Adrenal gland (tissue), 5 donors: Measurements from ENCODE around the gene MAP1B.

ENCODE experiments used
- CTCF ChIP-seq, 6 experiments: fragments of 450-650 bp in 4 of 6; fragments of 200-600 bp in 2 of 6; sonication (generic) in 1 of 6; IDR thresholded peaks; 1 replicate in 5 of 6; 2 replicates in 1 of 6; pipeline versions ENCODE4 v1.5.1 to v1.8.0; 2016 to 2021; ENCODE audit warnings: antibody characterized with exemption in 6 of 6, mild to moderate bottlenecking in 2 of 6, moderate library complexity in 1 of 6
- POLR2A ChIP-seq, 2 donors: fragments of 450-650 bp; IDR thresholded peaks; one replicate each; pipeline ENCODE4 v1.6.1; 2017; ENCODE audit warnings: antibody characterized with exemption in 2 of 2, mild to moderate bottlenecking in 2 of 2, moderate library complexity in 1 of 2
- donor health status: DM: no; HTN: no; CAD: no.

DNA sequence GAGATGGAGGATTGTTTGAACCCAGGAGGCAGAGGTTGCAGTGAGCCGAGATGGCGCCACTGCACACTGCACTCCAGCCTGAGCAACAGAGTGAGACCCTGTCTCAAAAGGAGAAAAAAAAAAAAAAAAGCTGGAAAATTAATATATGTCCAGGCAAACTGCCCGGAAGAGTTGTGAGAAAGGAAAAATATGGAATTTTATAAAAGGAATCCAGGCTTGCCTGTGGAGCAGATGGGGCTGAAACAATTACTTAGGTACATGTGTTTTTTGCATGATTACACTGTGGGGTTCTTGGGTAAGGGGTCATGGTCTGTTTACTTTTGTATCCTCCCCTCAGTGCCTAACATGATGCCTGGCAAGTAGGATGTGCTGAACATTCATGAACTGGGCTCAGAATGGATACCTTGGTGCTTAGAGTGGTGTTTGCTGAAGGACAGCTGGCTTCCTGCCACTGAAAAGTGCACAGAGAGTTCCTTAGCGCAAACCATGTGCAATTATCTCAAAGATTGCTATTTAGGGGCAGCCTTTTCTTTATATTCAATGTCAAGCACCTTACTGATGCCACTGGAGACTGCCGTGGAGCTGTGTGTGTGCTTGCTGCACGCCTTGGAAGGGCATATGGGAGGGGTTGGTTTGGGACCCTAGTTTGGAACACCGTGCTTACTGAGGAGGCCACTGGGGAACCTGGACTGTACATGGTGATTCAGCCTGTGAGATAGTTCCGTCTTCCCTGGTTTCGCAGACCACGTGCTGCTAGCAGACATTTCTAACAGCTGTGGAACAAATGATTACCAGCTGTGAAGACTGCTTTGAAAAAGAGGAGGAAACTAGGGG, 78.4 kb downstream of the MAP1B start:
- TF ChIP-seq CTCF (IDR thresholded peaks at IDR 0.05): no peak
- TF ChIP-seq POLR2A (IDR thresholded peaks at IDR 0.05): no peak
